Measurements from ENCODE around the gene CIB4.

CIB4 gene

GRCh38 chr2:26559556-26559955 lies 81.6 kb downstream of the CIB4 start:
- Histone ChIP-seq H3K79me1 (replicated peaks; ENCODE audit: low read length, poor library complexity, severe bottlenecking) (no peaks in the 10 kb centered on the region), H2BK12ac (ENCODE audit: low read length in 2 of 2) (no peak overlapping the region), H3K9ac (ENCODE audit: low read length) (no peak overlapping the region), H3K4me3 (ENCODE audit: insufficient read depth in 1 of 2, low read depth in 1 of 2, low read length in 2 of 2) (no peak overlapping the region), H4K91ac (ENCODE audit: low read length) (no peak overlapping the region), H2BK5ac (ENCODE audit: low read depth, low read length, poor library complexity, severe bottlenecking) (no peak overlapping the region), H3K36me3 (ENCODE audit: control insufficient read depth in 1 of 2, insufficient read depth in 2 of 2, low read depth in 1 of 2, low read length in 2 of 2) (no peaks in the 10 kb centered on the region), H2BK120ac (ENCODE audit: low read depth, low read length) (no peak overlapping the region), H3K23ac (ENCODE audit: low read length in 2 of 2) (no peak overlapping the region), H2AK5ac (ENCODE audit: low read length, severe bottlenecking) (no peak overlapping the region), H3K27me3 (ENCODE audit: control insufficient read depth in 1 of 2, insufficient read depth in 1 of 2, low read length in 2 of 2) (peaks cover 71 to 99% of the 10 kb centered on the region in 2 experiments), H3K4me1 (ENCODE audit: control insufficient read depth, insufficient read depth, low read depth, low read length) (no peaks in the 10 kb centered on the region), H2AFZ (ENCODE audit: low read depth, low read length) (no peak overlapping the region), H3K14ac (ENCODE audit: low read length in 2 of 2) (no peak overlapping the region), H3K18ac (ENCODE audit: low read depth in 1 of 2, low read length in 2 of 2) (no peak overlapping the region), H3K27ac (ENCODE audit: low read length, poor library complexity, severe bottlenecking) (no peak overlapping the region), H3K4ac (ENCODE audit: low read depth in 1 of 2, low read length in 2 of 2) (no peak overlapping the region), H3K4me2 (ENCODE audit: low read length, poor library complexity, severe bottlenecking) (no peak overlapping the region), H2BK15ac (ENCODE audit: low read depth, poor library complexity, severe bottlenecking) (no peak overlapping the region), H4K8ac (ENCODE audit: low read length) (no peak overlapping the region), H3K9me3 (ENCODE audit: control insufficient read depth, low read length) (no peaks in the 10 kb centered on the region)
- WGBS, result 83% methylated on average over 1 of the region's 2 CpGs
- DNase-seq, result no peak

- Histone ChIP-seq H3K18ac (ENCODE audit: low read depth in 1 of 2, low read length in 2 of 2) (no peak overlapping the region), H2AK5ac (ENCODE audit: low read length, severe bottlenecking) (no peak overlapping the region), H2AFZ (ENCODE audit: low read depth, low read length) (no peak overlapping the region), H3K9me3 (ENCODE audit: control insufficient read depth, low read length) (no peaks in the 10 kb centered on the region), H4K8ac (ENCODE audit: low read length) (no peak overlapping the region), H3K4me2 (ENCODE audit: low read length, poor library complexity, severe bottlenecking) (no peak overlapping the region), H3K79me1 (replicated peaks; ENCODE audit: low read length, poor library complexity, severe bottlenecking) (no peaks in the 10 kb centered on the region), H3K27me3 (ENCODE audit: control insufficient read depth in 1 of 2, insufficient read depth in 1 of 2, low read length in 2 of 2) (peaks cover 71 to 99% of the 10 kb centered on the region in 2 experiments), H3K4me1 (ENCODE audit: control insufficient read depth, insufficient read depth, low read depth, low read length) (no peaks in the 10 kb centered on the region), H4K91ac (ENCODE audit: low read length) (no peak overlapping the region), H3K23ac (ENCODE audit: low read length in 2 of 2) (no peak overlapping the region), H3K27ac (ENCODE audit: low read length, poor library complexity, severe bottlenecking) (no peak overlapping the region), H3K4ac (ENCODE audit: low read depth in 1 of 2, low read length in 2 of 2) (no peak overlapping the region), H3K4me3 (ENCODE audit: insufficient read depth in 1 of 2, low read depth in 1 of 2, low read length in 2 of 2) (no peak overlapping the region), H3K14ac (ENCODE audit: low read length in 2 of 2) (no peak overlapping the region), H2BK5ac (ENCODE audit: low read depth, low read length, poor library complexity, severe bottlenecking) (no peak overlapping the region), H2BK120ac (ENCODE audit: low read depth, low read length) (no peak overlapping the region), H3K36me3 (ENCODE audit: control insufficient read depth in 1 of 2, insufficient read depth in 2 of 2, low read depth in 1 of 2, low read length in 2 of 2) (no peaks in the 10 kb centered on the region), H2BK15ac (ENCODE audit: low read depth, poor library complexity, severe bottlenecking) (no peak overlapping the region), H3K9ac (ENCODE audit: low read length) (no peak overlapping the region), H2BK12ac (ENCODE audit: low read length in 2 of 2) (no peak overlapping the region)
- WGBS, result 67% methylated on average over 3 of the region's 3 CpGs
- no peak for DNase-seq
These were observed 82.1 kb downstream of the CIB4 start for GRCh38 chr2:26559044-26559405.

DNA sequence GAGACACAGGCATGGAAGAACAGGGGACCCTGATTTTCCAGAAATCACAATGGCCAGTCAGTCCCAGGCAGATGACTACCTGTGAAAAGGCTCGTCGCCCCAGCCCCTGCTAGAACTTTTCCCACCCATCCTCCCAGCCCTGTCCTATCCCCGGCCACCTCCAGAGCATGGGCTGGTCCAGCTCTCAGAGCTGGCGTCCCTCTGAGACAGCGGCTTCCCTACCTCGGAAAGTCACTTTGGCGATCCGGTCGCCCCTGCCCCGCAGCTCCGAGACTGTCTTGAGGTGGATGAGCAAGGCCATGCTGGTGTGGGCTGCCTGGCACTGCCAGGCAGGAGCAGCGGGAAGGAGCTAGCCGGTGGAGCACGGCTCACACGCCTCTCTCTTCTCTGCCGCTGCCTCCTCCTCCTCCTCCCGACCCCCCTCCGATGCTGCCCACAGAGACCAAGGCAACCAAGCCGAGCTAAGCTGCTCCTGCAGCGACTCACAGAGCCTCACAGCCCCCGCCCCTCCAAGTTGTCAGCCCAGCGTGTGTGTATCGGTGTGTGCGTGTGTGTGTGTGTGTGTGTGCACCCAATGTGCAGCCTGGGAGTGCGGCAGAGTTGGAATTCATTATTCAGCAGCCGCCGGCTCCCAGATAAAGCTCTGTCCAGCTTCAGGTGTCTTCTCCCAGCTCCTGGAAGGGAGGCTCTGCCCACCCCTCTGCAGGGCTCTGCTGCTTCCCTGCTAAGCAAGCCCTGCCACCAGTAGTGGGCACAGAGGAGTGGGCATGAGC lies 82.7 kb downstream of the CIB4 start:
- no peak overlapping the region for H2BK5ac ChIP-seq (ENCODE audit: low read depth, low read length, poor library complexity, severe bottlenecking)
- H3K4me1 ChIP-seq (ENCODE audit: control insufficient read depth, insufficient read depth, low read depth, low read length), result no peaks in the 10 kb centered on the region
- no peak overlapping the region for H2BK12ac ChIP-seq (ENCODE audit: low read length in 2 of 2)
- DNase-seq, result no peak
- H2AK5ac ChIP-seq (ENCODE audit: low read length, severe bottlenecking), result no peak overlapping the region
- H4K8ac ChIP-seq (ENCODE audit: low read length), result no peak overlapping the region
- H2BK15ac ChIP-seq (ENCODE audit: low read depth, poor library complexity, severe bottlenecking), result no peak overlapping the region
- H3K18ac ChIP-seq (ENCODE audit: low read depth in 1 of 2, low read length in 2 of 2), result no peak overlapping the region
- no peak overlapping the region for H3K23ac ChIP-seq (ENCODE audit: low read length in 2 of 2)
- H4K91ac ChIP-seq (ENCODE audit: low read length), result no peak overlapping the region
- no peak overlapping the region for H3K27ac ChIP-seq (ENCODE audit: low read length, poor library complexity, severe bottlenecking)
- H2AFZ ChIP-seq (ENCODE audit: low read depth, low read length), result no peak overlapping the region
- no peak overlapping the region for H3K14ac ChIP-seq (ENCODE audit: low read length in 2 of 2)
- H3K36me3 ChIP-seq (ENCODE audit: control insufficient read depth in 1 of 2, insufficient read depth in 2 of 2, low read depth in 1 of 2, low read length in 2 of 2), result no peaks in the 10 kb centered on the region
- H3K9me3 ChIP-seq (ENCODE audit: control insufficient read depth, low read length), result no peaks in the 10 kb centered on the region
- no peaks in the 10 kb centered on the region for H3K79me1 ChIP-seq (replicated peaks; ENCODE audit: low read length, poor library complexity, severe bottlenecking)
- no peak overlapping the region for H3K9ac ChIP-seq (ENCODE audit: low read length)
- no peak overlapping the region for H3K4ac ChIP-seq (ENCODE audit: low read depth in 1 of 2, low read length in 2 of 2)
- H3K4me2 ChIP-seq (ENCODE audit: low read length, poor library complexity, severe bottlenecking), result no peak overlapping the region
- WGBS, result 74% methylated on average over 21 of the region's 27 CpGs
- H2BK120ac ChIP-seq (ENCODE audit: low read depth, low read length), result no peak overlapping the region
- peaks cover 68 to 97% of the 10 kb centered on the region in 2 experiments for H3K27me3 ChIP-seq (ENCODE audit: control insufficient read depth in 1 of 2, insufficient read depth in 1 of 2, low read length in 2 of 2)
- no peak overlapping the region for H3K4me3 ChIP-seq (ENCODE audit: insufficient read depth in 1 of 2, low read depth in 1 of 2, low read length in 2 of 2)

- no peak overlapping the region for H2AK5ac ChIP-seq (ENCODE audit: low read length, severe bottlenecking)
- no peak overlapping the region for H3K23ac ChIP-seq (ENCODE audit: low read length in 2 of 2)
- no peak for DNase-seq
- H3K4me2 ChIP-seq (ENCODE audit: low read length, poor library complexity, severe bottlenecking), result no peak overlapping the region
- no peak overlapping the region for H2BK15ac ChIP-seq (ENCODE audit: low read depth, poor library complexity, severe bottlenecking)
- no peak overlapping the region for H2AFZ ChIP-seq (ENCODE audit: low read depth, low read length)
- H3K36me3 ChIP-seq (ENCODE audit: control insufficient read depth in 1 of 2, insufficient read depth in 2 of 2, low read depth in 1 of 2, low read length in 2 of 2), result no peaks in the 10 kb centered on the region
- no peak overlapping the region for H2BK12ac ChIP-seq (ENCODE audit: low read length in 2 of 2)
- WGBS, result 76% methylated on average over 11 of the region's 12 CpGs
- H3K9me3 ChIP-seq (ENCODE audit: control insufficient read depth, low read length), result no peaks in the 10 kb centered on the region
- no peak overlapping the region for H3K18ac ChIP-seq (ENCODE audit: low read depth in 1 of 2, low read length in 2 of 2)
- no peak overlapping the region for H3K9ac ChIP-seq (ENCODE audit: low read length)
- H3K4ac ChIP-seq (ENCODE audit: low read depth in 1 of 2, low read length in 2 of 2), result no peak overlapping the region
- no peak overlapping the region for H2BK120ac ChIP-seq (ENCODE audit: low read depth, low read length)
- H4K8ac ChIP-seq (ENCODE audit: low read length), result no peak overlapping the region
- no peak overlapping the region for H3K4me3 ChIP-seq (ENCODE audit: insufficient read depth in 1 of 2, low read depth in 1 of 2, low read length in 2 of 2)
- no peak overlapping the region for H3K27ac ChIP-seq (ENCODE audit: low read length, poor library complexity, severe bottlenecking)
- no peak overlapping the region for H3K14ac ChIP-seq (ENCODE audit: low read length in 2 of 2)
- no peak overlapping the region for H2BK5ac ChIP-seq (ENCODE audit: low read depth, low read length, poor library complexity, severe bottlenecking)
- H3K79me1 ChIP-seq (replicated peaks; ENCODE audit: low read length, poor library complexity, severe bottlenecking), result no peaks in the 10 kb centered on the region
- H4K91ac ChIP-seq (ENCODE audit: low read length), result no peak overlapping the region
- peaks cover 69 to 96% of the 10 kb centered on the region in 2 experiments for H3K27me3 ChIP-seq (ENCODE audit: control insufficient read depth in 1 of 2, insufficient read depth in 1 of 2, low read length in 2 of 2)
- H3K4me1 ChIP-seq (ENCODE audit: control insufficient read depth, insufficient read depth, low read depth, low read length), result no peaks in the 10 kb centered on the region
These were observed 83.8 kb downstream of the CIB4 start for GRCh38 chr2:26557244-26557925.
